ENCODE data around the gene KCNC3. TPM values are rescaled to one million over a fixed set of nuclear protein-coding genes. Genes with fewer than 3 reads are reported as not detected.

Gene KCNC3
- total RNA-seq, 1 donor from 2014 or later = not detected

DNA sequence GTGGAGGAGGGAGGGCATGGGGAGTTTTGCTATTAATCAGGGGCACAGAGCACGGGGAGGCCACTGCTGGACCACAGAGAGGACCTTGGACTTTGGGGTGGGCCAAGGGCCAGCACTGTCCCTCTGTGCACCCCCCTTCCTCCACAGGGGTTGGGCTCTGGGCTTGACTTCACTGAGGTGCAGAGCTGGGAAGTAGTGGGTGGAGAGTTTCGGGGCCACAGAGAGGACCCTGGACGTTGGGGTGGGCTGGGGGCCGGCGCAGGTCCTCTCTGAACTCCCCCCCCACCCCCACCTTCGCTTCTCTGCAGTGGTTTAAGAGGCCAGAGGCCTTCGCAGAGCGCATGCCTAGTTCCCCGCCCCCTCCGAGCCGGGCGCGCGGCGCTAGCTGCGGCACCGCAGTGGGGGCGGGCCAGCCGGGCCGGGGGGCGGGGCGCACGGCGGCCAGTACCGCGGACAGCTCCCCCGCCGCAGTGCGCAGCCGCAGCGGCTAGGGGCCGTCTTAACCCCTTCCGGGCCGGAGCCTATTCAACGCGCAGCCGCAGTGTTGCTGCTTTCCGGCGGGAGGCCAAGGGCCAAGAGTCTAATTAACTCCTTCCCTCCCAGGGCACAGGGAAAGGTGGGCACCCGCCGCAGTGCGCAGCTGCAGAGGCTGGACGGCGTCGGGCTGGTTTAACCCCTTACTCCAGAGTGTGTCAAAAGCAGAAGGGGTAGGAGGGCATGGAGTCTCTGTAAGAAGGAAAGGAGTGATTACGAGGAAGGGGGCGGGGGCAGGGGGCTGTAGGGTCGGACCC is 3.7 kb downstream of the KCNC3 start:
- peaks cover 44% of the 10 kb centered on the region for H3K27me3 Mint-ChIP-seq (ENCODE audit: unreplicated experiment)
- DNase-seq (ENCODE audit: low spot score) = no peak
- no peaks in the 10 kb centered on the region for H3K4me1 Mint-ChIP-seq (ENCODE audit: unreplicated experiment)
- H3K36me3 Mint-ChIP-seq (ENCODE audit: low read depth, unreplicated experiment) = peaks cover 54% of the 10 kb centered on the region
- no peak overlapping the region for H3K27ac Mint-ChIP-seq (ENCODE audit: unreplicated experiment)
- no peak overlapping the region for H3K4me3 Mint-ChIP-seq (ENCODE audit: unreplicated experiment)
- TF ChIP-seq, protein P1, sequence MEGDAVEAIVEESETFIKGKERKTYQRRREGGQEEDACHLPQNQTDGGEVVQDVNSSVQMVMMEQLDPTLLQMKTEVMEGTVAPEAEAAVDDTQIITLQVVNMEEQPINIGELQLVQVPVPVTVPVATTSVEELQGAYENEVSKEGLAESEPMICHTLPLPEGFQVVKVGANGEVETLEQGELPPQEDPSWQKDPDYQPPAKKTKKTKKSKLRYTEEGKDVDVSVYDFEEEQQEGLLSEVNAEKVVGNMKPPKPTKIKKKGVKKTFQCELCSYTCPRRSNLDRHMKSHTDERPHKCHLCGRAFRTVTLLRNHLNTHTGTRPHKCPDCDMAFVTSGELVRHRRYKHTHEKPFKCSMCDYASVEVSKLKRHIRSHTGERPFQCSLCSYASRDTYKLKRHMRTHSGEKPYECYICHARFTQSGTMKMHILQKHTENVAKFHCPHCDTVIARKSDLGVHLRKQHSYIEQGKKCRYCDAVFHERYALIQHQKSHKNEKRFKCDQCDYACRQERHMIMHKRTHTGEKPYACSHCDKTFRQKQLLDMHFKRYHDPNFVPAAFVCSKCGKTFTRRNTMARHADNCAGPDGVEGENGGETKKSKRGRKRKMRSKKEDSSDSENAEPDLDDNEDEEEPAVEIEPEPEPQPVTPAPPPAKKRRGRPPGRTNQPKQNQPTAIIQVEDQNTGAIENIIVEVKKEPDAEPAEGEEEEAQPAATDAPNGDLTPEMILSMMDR (IDR thresholded peaks at IDR 0.05; ENCODE audit: unreplicated experiment) = no peak
- peaks cover 57% of the 10 kb centered on the region for H3K9me3 Mint-ChIP-seq (ENCODE audit: unreplicated experiment)

DNA sequence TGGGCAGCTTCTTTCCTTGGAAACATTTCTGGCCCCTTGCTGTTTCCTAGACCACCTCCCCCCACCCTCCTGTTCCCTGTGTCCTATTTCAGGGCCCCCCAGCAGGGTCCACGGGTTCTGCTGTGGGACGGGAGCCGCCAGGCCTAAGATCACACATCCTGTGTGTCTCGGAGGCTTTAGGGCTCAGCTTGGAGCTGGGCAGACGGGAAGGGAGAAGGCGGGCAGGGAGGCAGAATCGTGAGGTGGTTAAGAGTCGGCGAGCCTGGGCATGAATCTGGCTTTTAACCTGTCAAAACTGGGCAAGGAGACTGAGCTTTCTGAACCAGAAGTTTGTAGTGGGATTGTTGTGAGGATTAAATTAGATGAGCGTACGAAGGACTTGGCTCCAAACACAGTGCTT is 4.8 kb downstream of the KCNC3 start:
- no peak overlapping the region for H3K27ac Mint-ChIP-seq (ENCODE audit: unreplicated experiment)
- TF ChIP-seq, protein P1 (IDR thresholded peaks at IDR 0.05; ENCODE audit: unreplicated experiment) = no peak
- H3K36me3 Mint-ChIP-seq (ENCODE audit: low read depth, unreplicated experiment) = peaks cover 50% of the 10 kb centered on the region
- no peaks in the 10 kb centered on the region for H3K4me1 Mint-ChIP-seq (ENCODE audit: unreplicated experiment)
- H3K27me3 Mint-ChIP-seq (ENCODE audit: unreplicated experiment) = peaks cover 37% of the 10 kb centered on the region
- no peak for DNase-seq (ENCODE audit: low spot score)
- H3K9me3 Mint-ChIP-seq (ENCODE audit: unreplicated experiment) = peaks cover 48% of the 10 kb centered on the region
- no peak overlapping the region for H3K4me3 Mint-ChIP-seq (ENCODE audit: unreplicated experiment)

- Mint-ChIP-seq H3K27ac (ENCODE audit: unreplicated experiment) (no peak overlapping the region), H3K36me3 (ENCODE audit: low read depth, unreplicated experiment) (peaks cover 53% of the 10 kb centered on the region), H3K4me3 (ENCODE audit: unreplicated experiment) (no peak overlapping the region), H3K9me3 (ENCODE audit: unreplicated experiment) (peaks cover 53% of the 10 kb centered on the region), H3K4me1 (ENCODE audit: unreplicated experiment) (no peaks in the 10 kb centered on the region), H3K27me3 (ENCODE audit: unreplicated experiment) (peaks cover 39% of the 10 kb centered on the region)
- no peak for DNase-seq (ENCODE audit: low spot score)
- TF ChIP-seq, protein P1 (IDR thresholded peaks at IDR 0.05; ENCODE audit: unreplicated experiment) = no peak
Observed at GRCh38 chr19:50323782-50324133, 5.4 kb downstream of the KCNC3 start.

DNA sequence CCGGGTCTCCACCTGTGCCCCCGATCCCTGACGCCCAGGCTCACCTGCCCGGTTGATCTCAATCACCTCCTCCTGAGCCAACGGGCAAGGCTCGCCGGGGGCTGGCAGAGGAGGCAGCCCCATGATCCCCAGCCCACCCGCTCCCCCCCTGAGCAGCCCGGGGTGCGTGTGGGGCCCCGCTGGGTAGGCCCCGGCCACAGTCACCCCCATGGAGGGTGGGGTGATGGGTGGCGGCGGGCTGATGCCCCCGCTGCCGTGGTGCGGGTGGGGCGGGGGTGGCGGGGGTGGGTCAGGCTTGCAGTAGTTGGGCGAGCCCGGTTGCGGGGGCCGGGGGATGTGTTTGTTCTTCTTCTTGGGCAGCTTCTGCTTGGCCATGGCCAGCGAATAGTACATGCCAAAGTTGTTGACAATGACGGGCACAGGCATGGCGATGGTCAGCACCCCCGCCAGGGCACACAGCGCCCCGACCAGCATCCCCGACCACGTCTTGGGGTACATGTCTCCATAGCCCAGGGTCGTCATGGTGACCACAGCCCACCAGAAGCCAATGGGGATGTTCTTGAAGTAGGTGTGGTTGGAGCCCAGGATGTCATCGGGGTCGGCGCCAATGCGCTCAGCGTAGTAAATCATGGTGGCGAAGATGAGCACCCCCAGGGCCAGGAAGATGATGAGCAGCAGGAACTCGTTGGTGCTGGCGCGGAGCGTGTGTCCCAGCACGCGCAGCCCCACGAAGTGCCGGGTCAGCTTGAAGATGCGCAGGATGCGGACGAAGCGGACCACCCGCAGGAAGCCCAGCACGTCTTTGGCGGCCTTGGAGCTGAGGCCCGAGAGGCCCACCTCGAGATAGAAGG is 6.0 kb downstream of the KCNC3 start:
- Mint-ChIP-seq H3K4me1 (ENCODE audit: unreplicated experiment) (no peaks in the 10 kb centered on the region), H3K27me3 (ENCODE audit: unreplicated experiment) (peaks cover 39% of the 10 kb centered on the region), H3K36me3 (ENCODE audit: low read depth, unreplicated experiment) (peaks cover 53% of the 10 kb centered on the region), H3K4me3 (ENCODE audit: unreplicated experiment) (no peak overlapping the region), H3K9me3 (ENCODE audit: unreplicated experiment) (peaks cover 53% of the 10 kb centered on the region), H3K27ac (ENCODE audit: unreplicated experiment) (no peak overlapping the region)
- TF ChIP-seq, protein P1 (IDR thresholded peaks at IDR 0.05; ENCODE audit: unreplicated experiment) = no peak
- no peak for DNase-seq (ENCODE audit: low spot score)

- DNase-seq (ENCODE audit: low spot score) = no peak
- Mint-ChIP-seq H3K4me3 (ENCODE audit: unreplicated experiment) (peak overlapping the region; percentile 18), H3K36me3 (ENCODE audit: low read depth, unreplicated experiment) (peaks cover 47% of the 10 kb centered on the region), H3K9me3 (ENCODE audit: unreplicated experiment) (peaks cover 54% of the 10 kb centered on the region), H3K27ac (ENCODE audit: unreplicated experiment) (no peak overlapping the region), H3K27me3 (ENCODE audit: unreplicated experiment) (peaks cover 34% of the 10 kb centered on the region), H3K4me1 (ENCODE audit: unreplicated experiment) (no peaks in the 10 kb centered on the region)
- TF ChIP-seq, protein P1 (IDR thresholded peaks at IDR 0.05; ENCODE audit: unreplicated experiment) = no peak
Observed at GRCh38 chr19:50322234-50322633, 6.9 kb downstream of the KCNC3 start.

All from endothelial cell (in vitro differentiated cells).